Lower leg skin (tissue), 4 donors: Measurements from ENCODE around the gene ZNF555. TPM values are rescaled to one million over a fixed set of nuclear protein-coding genes. Genes with fewer than 3 reads are reported as not detected.

ENCODE experiments used
- DNase-seq, 2 donors: peaks; one replicate each; pipeline ENCODE4 v3.0.0-alpha.2; 2019; ENCODE audit warnings: low spot score in 2 of 2
- H3K4me3 ChIP-seq: fragments of 200-600 bp; sonication (generic); 2 replicates; pipeline ENCODE4 v1.5.1; 2017; ENCODE audit warnings: mild to moderate bottlenecking, low read depth; ENCODE audit not compliant: poor library complexity, severe bottlenecking
- CTCF ChIP-seq, 3 donors: fragments of 450-650 bp; IDR thresholded peaks; one replicate each; pipeline ENCODE4 v1.5.1; 2016; ENCODE audit warnings: antibody characterized with exemption in 3 of 3, mild to moderate bottlenecking in 3 of 3, moderate library complexity in 2 of 3
- POLR2A ChIP-seq, 2 donors: fragments of 450-650 bp; IDR thresholded peaks; one replicate each; pipeline ENCODE4 v1.6.1; 2016 to 2017; ENCODE audit warnings: antibody characterized with exemption in 2 of 2, mild to moderate bottlenecking in 1 of 2, moderate library complexity in 1 of 2
- WGBS, 2 donors: methylation state at CpG; one replicate each; pipeline ENCODE4 v1.1.5; 2018; 5-methylcytosine and 5-hydroxymethylcytosine counted together
- intact Hi-C: fragments of 100-400 bp; cut with DNase I; formaldehyde crosslinking; loops from one replicate; pipeline ENCODE4 v1.15.0; 2023; ENCODE audit warnings: low total_unique reads
- total RNA-seq, 4 donors: library from RNA; depleted of rRNA; stranded (reverse); fragments of >200 nt; gene quantifications; one replicate each; pipeline ENCODE4 v1.1.0, GENCODE V29; 2016

The ZNF555 gene
- total RNA-seq, 4 donors from 2014 or later = 2.4 to 5.5 (median 3.6) TPM

- TF ChIP-seq POLR2A (IDR thresholded peaks at IDR 0.05) (no peak), CTCF (IDR thresholded peaks at IDR 0.05) (no peak)
- no peak for DNase-seq
- WGBS, 2 donors = 91 to 92% methylated on average over 20 to 22 of the region's 22 CpGs
- H3K4me3 ChIP-seq = no peak overlapping the region
- intact Hi-C loops = no loop called here
Observed at GRCh38 chr19:2800506-2800905, 40.8 kb upstream of the ZNF555 start.

DNA sequence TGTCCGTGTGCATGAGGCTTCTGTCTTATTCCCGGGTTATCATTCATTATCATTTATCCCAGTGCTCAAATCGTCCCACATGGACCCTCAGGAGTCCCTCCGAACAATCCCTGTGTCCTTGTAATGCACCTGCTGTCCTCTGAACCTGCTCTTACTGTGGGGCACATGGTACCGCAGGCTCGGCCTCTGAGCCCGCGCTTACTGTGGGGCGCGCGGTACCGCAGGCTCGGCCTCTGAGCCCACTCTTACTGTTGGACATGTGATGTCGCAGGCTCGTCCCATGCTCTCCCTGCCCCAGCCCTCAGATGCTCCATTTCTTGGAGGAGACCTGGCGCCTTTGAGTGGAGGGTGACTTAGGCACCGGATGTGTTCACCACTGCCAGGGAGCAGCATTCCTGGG lies 38.4 kb upstream of the ZNF555 start:
- 96 to 97% methylated on average over 17 of the region's 17 CpGs for WGBS, 2 donors
- H3K4me3 ChIP-seq = no peak overlapping the region
- no peak for DNase-seq
- TF ChIP-seq CTCF (IDR thresholded peaks at IDR 0.05) = no peak
- TF ChIP-seq POLR2A (IDR thresholded peaks at IDR 0.05) = no peak
- intact Hi-C loops = no loop called here

GRCh38 chr19:2803486-2804155 lies 37.7 kb upstream of the ZNF555 start:
- 90 to 95% methylated on average over 29 of the region's 29 CpGs for WGBS, 2 donors
- TF ChIP-seq CTCF (IDR thresholded peaks at IDR 0.05) (no peak), POLR2A (IDR thresholded peaks at IDR 0.05) (no peak)
- no peak for DNase-seq
- no peak overlapping the region for H3K4me3 ChIP-seq
- intact Hi-C loops = no loop called here

DNA sequence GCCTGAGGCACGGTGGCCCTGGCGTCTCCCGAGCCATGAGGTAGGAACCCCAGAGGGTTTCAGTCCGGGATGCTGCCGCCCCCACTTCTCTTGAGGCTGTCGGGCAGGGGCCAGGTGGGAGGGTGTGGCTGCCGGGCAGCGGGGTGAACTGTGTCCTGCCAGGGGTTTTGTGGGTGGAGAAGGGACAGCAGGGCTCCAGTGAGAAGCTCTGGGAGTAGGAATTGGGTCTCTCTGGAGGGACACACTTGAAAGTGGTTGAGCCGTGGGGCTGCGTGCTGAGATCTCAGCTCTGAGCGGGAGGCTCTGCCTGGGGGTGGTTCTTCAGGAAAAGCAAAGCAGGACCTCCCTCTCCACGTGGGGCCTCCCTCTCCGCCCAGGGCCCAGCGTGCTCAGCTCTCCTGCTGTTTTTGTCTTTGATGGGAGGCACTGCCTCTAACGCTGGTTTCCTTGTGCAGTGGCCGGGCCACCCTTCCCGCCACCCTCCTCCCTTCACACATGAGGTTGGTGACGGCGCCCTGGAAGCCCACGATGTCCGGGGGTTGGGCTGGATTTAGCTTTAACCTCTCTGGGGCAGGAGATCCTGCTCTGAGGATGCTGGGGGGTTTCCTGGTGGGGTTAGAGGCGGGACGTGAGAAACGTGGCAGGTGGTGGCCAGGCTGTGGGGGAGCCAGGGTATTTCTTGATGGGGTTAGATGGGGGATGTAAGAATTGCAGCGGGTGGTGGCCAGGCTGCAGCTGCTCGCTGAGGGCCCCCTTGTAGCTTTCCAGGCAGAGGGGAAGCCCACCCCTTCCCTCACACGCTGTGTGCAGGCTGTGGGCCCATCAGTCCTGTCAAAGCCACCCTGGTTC lies 36.9 kb upstream of the ZNF555 start:
- TF ChIP-seq CTCF (IDR thresholded peaks at IDR 0.05) (no peak), POLR2A (IDR thresholded peaks at IDR 0.05) (no peak)
- no peak overlapping the region for H3K4me3 ChIP-seq
- intact Hi-C loops = no loop called here
- 87 to 92% methylated on average over 27 of the region's 27 CpGs for WGBS, 2 donors
- DNase-seq = no peak

DNA sequence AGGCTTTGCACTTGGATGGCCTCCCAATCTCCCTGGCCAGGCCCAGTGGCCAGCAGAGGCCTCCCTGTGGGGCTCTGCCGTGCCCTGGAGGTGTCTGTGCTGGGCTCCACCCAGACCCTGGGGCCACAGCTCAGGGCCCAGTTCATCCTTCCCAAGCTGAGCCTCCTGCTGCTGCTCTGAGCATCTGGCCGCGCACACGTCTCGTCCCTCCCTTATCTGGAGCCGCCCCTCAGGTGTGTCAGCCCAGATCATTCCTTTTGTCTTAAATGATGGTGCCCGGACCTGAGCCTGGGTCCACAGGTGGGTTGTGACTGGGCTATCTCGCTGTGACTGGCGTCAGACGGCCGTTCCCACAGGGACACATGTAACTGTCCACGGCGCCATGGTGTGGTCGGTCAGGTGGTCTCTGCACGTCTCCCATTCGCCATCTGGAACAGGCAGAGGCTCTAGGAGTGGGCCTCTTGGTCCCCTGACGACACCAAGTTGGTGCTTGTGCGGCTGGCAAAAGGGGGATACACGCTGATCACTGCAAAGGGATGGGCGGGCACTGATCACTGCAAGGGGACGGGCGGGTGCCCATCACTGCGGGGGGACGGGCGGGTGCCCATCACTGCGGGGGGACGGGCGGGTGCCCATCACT lies 35.9 kb upstream of the ZNF555 start:
- intact Hi-C loops = no loop called here
- no peak overlapping the region for H3K4me3 ChIP-seq
- DNase-seq = no peak
- 96% methylated on average over 25 to 26 of the region's 28 CpGs for WGBS, 2 donors
- TF ChIP-seq POLR2A (IDR thresholded peaks at IDR 0.05) (no peak), CTCF (IDR thresholded peaks at IDR 0.05) (no peak)
